Superior temporal gyrus (tissue), 1 donor: Measurements from ENCODE around the gene ITGAL.
"Not testable (repeated sequence)": the region's sequence is repeated elsewhere in the genome, so short reads cannot be mapped to it uniquely, and the experiment has no call there.

Experiments
- DNase-seq: peaks from one replicate; pipeline ENCODE4 v3.0.0-alpha.2; 2016; ENCODE audit errors: extremely low spot score

ITGAL gene

DNA sequence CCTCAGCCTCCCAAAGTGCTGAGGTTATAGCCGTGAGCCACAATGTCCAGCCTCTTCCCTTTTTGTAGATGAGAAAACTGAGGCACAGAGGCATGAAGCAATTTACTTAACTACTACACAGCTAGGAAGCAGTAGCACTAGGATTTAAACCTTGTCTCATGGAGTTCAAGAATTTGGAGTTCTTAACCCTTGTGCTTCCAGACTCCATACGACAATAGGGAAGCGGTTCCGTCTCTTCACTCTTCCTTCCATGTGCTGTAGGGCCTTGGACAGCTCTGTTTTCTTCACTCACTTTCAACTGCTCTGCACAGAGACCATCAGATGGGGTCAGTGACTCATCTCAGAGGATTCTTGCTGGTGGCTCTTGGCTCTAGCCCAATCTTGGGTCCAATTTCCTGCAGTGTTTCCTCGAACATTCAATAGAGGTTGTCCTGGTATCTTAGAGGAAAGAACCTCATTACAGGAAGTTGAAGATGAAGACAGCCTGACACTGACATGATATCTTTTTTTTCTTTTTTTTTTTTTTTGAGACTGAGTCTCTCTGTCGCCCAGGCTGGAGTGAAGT, 19.3 kb downstream of the ITGAL start:
- DNase-seq, result no peak

GRCh38 chr16:30493941-30494488, 21.5 kb downstream of the ITGAL start:
- no peak for DNase-seq

DNA sequence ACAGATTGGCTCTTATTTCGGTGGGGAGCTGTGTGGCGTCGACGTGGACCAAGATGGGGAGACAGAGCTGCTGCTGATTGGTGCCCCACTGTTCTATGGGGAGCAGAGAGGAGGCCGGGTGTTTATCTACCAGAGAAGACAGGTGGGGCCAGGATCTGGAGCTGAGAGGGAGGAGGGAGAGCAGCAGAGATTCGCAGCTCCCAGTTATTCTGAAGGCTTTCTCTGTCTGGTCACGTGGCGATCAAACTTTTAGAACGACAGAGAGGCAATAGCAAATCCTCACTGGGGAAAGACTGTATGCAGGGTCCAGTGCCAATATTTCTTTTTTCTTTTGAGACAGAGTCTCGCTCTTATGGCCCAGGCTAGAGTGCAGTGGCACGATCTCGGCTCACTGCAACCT, 22.2 kb downstream of the ITGAL start:
- no peak for DNase-seq

DNA sequence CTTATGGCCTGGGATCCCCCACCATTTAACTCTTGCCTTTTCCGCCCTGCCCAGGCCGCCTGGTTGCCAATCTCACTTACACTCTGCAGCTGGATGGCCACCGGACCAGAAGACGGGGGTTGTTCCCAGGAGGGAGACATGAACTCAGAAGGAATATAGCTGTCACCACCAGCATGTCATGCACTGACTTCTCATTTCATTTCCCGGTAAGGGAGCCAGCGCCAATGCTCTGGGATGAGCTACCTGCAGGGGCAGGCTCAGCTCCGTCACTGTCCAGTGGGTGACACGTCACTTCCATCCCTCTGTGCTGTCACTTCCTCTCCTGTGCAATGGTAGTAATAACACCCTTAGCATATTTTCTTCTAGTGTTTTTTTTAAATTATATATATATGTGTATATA, 26.7 kb downstream of the ITGAL start:
- no peak for DNase-seq

GRCh38 chr16:30503403-30504296, 31.1 kb downstream of the ITGAL start:
- DNase-seq, result no peak

DNA sequence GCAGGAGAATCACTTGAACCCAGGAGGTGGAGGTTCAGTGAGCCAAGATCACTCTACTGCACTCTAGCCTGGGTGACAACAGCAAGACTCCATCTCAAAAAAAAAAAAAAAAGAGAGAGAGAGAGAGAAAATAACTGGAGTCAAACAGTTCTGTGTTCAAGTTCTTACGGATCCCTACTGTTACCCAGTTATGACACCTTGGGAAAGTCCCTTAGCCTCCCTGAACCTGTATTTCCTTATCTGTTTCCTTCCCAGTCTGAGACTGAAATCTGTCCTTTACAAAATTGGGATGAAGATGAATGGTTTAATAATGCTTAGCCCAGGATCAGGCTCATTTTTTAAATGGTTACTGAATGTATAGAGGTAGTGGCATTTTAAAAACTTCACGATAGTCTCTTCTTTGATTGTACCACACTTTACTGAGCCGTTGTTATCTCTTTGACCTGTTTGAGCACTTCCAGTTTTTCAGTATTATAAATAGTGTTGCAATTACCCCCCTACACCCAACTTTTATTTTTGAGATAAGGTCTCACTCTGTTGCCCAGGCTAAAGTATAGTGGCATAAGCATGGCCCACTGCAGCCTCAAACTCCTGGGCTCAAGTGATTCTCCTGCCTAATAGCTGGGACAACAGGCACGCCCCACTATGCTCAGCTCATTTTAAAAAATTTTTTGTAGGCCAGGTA, 36.7 kb downstream of the ITGAL start:
- no peak for DNase-seq

DNA sequence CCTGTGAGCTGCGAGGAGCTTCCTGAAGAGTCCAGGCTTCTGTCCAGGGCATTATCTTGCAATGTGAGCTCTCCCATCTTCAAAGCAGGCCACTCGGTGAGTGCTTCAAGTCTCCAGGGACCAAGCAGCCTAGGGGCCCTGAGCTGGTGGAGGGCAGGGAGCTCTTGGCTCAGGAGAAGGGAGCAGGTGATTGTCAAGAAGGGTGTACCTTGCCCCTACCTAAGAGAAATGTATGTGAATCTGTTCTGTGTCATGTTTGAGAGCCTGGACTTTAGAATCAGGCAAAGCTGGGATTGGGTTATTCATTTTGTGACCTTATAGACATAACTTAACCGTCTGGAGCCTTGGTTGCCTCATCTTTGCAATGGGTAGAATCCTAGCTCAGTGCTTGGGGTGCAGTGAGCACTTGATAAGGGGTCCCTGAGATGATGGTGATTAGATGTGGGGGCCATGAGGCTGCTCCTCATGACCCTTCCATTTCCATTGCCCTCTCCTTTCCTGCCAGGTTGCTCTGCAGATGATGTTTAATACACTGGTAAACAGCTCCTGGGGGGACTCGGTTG, 37.9 kb downstream of the ITGAL start:
- DNase-seq, result no peak

DNA sequence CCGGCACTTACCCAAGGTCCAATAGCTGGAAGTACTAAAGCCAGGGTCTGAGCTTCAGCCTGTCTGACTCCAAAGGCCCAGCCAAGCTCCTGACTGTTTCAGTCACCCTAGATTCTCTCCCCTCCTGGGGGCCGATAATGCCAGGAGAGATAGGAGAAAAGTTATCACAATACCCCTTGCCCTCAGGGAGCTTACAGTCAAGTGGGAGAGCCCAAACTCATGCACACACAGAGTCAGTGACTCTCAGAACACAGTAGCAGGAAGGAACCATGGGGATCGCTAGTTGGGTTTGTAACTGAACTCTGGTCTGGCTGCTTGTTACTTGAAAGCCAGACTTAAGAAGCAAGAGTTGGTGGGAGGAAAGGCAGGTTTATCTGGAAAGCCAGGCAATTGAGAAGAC, 39.0 kb downstream of the ITGAL start:
- no peak for DNase-seq

DNA sequence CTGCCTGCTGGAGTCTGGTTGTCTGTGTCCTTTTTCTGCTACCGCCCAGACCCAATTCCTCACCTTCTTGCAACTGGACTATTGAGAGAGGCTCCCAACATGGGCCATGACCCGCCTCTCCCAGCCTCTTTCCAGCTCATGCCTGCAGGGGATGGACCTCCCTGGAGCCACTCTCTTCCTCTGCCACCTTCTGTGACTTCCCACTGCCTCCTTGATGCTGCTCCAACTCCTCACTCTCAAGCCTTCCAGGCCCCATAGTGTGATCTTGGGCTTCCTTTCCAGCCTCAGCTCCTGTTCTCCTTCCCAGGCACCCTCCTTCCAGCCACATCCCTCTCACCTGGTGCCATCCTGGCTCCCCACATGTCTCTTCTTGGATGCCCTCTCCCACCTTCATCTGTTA, 42.7 kb downstream of the ITGAL start:
- DNase-seq, result no peak

DNA sequence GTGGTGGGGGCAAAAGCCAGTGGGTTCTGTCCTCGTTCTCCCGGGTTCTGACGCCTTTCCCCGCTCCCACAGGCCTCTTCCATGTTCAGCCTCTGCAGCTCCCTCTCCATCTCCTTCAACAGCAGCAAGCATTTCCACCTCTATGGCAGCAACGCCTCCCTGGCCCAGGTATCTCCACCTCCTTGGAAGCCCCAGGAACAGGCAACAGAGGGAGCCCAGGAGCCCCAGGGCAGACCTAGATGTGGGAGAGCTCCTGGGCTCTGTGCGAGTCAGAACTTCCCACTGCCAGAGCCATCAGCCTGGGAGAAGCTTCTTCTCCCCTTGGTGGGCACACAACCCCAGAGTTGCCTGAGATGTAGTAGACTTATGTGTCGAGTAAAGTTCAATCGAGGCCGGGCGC, 46.0 kb downstream of the ITGAL start:
- DNase-seq, result no peak

DNA sequence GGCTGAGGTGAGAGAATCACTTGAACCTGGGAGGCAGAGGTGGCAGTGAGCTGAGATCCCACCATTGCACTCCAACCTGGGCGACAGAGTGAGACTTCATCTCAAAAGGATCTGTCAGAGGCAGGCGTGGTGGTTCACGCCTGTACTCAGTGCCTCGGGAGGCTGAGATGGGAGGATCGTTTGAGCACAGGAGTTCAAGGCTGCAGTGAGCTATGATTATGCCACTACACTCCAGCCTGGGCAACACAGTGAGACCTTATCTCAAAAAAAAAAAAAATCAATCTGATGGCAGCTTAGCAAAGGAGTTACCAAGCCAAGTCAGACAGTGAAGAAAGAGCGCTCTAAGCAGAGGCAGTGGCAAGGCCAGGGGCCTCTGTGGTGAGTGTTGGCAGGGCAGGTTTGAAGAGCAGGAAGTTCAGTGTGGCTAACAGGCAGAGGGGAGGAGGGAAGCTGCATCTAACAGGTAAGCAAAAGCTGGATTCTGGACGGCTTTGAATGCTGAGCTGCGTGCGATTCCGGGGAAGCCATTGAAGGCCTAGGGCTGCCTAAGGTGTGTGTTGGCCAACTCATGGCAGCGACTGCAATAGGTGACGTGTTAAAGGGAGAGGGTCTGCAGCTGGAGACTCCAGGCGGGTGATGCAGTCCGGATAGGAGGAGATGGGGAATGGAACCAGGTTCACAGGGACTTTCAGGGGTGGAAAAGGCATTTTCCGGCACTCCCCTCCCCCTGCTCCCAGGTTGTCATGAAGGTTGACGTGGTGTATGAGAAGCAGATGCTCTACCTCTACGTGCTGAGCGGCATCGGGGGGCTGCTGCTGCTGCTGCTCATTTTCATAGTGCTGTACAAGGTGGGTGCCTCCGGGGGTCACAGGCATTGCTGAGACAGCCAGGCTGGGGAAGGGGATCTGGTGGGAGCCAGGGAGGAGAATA, 46.8 kb downstream of the ITGAL start:
- DNase-seq, result no peak

GRCh38 chr16:30521476-30521872, 48.9 kb downstream of the ITGAL start:
- DNase-seq, result no peak

DNA sequence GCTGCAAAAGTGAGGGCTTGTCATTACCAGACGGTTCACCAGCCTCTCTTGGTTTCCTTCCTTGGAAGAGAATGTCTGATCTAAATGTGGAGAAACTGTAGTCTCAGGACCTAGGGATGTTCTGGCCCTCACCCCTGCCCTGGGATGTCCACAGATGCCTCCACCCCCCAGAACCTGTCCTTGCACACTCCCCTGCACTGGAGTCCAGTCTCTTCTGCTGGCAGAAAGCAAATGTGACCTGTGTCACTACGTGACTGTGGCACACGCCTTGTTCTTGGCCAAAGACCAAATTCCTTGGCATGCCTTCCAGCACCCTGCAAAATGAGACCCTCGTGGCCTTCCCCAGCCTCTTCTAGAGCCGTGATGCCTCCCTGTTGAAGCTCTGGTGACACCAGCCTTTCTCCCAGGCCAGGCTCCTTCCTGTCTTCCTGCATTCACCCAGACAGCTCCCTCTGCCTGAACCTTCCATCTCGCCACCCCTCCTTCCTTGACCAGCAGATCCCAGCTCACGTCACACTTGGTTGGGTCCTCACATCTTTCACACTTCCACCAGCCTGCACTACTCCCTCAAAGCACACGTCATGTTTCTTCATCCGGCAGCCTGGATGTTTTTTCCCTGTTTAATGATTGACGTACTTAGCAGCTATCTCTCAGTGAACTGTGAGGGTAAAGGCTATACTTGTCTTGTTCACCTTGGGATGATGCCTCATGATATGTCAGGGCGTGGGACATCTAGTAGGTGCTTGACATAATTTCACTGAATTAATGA, 49.5 kb downstream of the ITGAL start:
- DNase-seq, result no peak

- not testable (repeated sequence) for DNase-seq
Observed at GRCh38 chr16:30522702-30523463, 50.3 kb downstream of the ITGAL start.

DNA sequence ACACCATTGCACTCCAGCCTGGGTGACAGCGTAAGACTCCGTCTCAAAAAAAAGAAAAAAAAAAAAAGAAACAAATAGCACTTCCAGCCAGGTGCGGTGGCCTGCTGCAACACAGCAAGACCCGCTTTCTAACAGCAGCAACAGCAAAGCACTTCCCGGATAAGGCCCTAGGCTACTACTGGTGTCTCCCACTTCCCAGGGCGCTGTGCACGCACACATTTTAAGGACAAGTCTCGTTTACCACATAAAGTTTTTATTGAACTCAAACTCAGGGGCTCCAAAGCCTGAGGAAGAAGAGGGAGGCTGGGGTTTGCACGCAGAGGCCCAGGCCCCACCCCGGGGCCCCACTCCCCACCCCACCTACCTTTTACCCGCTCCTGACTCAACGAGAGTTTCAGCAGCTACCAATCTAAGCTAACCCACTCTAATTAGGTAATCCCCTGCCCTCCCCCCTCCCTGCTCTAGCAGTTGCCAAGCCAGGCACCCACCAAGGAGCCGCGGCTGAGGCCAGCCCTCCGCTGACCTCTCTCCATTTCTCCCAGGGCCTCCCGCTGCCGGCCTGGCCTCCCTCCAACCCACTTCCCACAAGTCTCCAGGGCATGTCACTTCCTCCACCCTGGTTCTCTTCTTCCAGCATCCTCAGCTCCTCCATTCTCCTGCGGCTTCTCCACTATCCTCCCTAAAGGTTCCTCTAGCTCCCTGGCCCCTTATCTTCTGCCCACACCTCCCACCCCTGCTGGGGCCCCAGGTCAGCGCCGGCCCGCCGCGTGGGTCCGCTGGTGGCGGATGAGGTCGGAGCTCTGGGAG, 51.4 kb downstream of the ITGAL start:
- no peak for DNase-seq

- DNase-seq, result no peak
Observed at GRCh38 chr16:30524575-30525568, 52.3 kb downstream of the ITGAL start.

GRCh38 chr16:30525844-30526136, 53.2 kb downstream of the ITGAL start:
- DNase-seq, result no peak
